MV-4-11 (cell line): ENCODE data around the gene CD28.

Experiments
- DNase-seq: peaks from one replicate; lab custom pipeline; 2025; lab: John Stamatoyannopoulos, UW

The CD28 gene

DNA sequence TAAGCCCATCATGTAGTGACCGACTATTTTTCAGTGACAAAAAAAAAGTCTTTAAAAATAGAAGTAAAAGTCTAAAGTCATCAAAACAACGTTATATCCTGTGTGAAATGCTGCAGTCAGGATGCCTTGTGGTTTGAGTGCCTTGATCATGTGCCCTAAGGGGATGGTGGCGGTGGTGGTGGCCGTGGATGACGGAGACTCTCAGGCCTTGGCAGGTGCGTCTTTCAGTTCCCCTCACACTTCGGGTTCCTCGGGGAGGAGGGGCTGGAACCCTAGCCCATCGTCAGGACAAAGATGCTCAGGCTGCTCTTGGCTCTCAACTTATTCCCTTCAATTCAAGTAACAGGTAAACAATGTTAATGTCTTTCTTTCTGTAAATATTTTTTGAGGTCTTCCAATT lies at the start of gene CD28:
CD28 (plus strand) TSS at position 237 of the 400 bp plus-strand sequence; CDS start at position 295, 58 bp downstream.
- DNase-seq = peak; percentile 85

DNA sequence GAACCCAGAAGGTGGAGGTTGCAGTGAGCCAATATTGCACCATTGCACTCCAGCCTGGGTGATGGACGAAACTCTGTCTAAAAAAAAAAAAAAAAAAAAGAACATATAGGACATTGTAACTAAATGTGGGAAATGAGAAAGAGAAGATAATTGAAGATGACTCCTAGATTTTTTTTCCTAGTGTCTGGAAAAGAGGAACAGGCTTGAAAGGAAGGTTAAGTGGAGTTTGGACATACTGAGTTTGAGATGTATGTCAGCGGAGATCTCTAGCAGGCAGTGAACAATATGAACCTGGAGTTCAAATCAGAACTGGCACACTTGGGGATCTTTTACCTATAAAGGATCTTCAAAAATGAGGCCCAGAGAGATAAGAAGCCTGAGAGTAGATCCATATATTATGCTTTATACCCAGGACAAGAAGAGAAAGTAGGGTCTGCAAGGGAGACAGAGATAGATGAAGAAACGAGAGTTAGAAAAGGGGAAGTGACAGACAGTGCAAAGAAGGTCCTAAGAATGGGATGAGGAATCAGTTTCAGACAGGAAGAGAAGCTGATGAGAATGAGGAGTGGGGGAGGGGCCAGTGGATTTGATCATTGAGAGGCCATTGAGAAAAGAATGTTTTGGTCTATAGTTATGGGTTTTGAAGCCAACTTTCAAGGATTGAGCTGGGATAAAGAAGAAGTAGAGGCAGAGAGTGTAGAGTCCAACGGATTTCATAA lies 46.9 kb upstream of the CD28 start:
- peak; percentile 97 for DNase-seq

DNA sequence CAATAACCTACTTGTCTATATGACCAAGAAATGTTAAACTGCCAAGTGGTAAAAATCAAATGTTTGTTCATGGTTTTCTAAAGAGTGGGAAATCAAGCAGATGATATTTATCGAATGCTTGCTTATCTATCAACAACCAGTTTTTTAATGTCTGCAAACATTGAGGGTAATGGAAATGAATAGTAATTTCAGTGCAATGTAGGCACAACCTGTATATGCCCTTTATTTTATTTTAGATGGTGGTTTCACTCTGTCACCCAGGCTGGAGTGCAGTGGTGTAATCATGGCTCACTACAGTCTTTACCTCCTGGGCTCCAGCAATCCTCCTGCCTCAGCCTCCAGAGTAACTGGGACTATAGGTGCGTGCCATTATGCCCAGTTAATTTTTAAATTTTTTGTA lies 46.0 kb upstream of the CD28 start:
- DNase-seq = no peak

- no peak for DNase-seq
Observed at GRCh38 chr2:203661279-203661908, 45.0 kb upstream of the CD28 start.

DNA sequence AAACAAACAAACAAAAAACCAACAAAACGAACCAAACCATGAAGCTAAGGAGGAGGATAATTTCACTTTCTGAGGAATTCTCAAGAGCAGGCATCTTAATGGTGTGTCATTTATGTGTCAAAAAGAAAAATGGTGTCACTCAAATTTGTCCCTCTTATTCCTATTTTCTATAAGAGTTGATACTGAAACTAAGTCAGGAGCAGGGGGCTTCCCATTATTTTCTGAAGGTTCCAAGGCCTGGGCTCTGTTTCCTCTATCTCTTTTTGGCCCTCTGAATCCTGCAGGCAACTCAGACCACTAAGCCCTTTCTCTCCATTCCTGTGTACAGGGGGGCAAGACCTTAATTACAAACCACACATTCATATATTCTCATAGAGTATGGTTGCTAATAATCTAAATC lies 44.0 kb upstream of the CD28 start:
- no peak for DNase-seq

- peak; percentile 29 for DNase-seq
Observed at GRCh38 chr2:203662951-203663350, 43.5 kb upstream of the CD28 start.

DNA sequence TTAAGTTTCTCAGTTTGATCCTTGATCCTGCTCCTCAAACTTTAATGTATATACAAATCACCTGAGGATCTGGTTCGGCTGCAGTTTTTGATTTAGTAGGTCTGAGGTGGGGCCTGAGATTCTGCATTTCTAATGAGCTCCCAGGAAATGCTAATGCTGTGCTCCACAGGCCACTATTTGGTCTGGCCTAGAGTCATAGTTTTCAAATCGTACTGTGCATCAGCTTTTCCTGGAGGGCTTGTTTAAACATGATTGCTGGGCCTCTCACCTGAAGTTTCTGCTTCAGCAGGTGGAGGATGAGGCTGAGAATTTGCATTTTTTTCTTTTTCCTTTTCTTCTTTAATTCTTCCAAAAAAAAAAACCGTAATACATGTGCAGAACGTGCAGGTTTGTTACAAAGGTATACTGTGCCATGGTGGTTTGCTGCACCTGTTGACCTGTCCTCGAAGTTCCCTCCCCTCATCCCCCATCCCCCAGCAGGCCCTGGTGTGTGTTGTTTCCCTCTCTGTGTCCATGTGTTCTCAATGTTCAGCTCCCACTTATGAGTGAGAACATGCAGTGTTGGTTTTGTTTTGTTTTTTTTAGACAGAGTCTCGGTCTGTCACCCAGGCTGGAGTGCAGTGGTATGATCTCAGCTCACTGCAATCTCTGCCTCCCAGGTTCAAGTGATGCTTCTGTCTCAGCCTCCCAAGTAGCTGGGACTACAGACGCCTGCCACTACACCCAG lies 42.2 kb upstream of the CD28 start:
- DNase-seq = no peak

- DNase-seq = no peak
Observed at GRCh38 chr2:203667838-203668237, 38.6 kb upstream of the CD28 start.

DNA sequence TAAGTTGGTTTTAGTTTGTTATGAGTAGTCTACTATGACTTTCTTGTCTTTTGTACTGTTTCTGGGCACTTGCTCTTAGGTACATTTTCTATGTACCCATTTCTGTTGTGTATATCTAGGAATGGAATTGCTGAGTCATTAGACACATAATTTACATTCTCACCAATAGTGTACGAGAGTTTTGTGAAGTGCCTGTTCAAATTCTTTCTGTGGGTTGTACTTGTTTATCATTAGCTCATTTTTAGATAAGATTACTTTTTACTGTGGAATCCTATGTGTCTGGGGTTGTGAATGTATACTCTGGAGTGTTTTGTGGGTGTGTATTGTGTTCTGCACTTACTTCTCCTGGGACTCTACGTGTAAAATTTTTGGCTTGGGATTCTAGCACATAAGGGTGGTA lies 36.6 kb upstream of the CD28 start:
- DNase-seq = no peak

- peak; percentile 91 for DNase-seq
Observed at GRCh38 chr2:203670939-203671338, 35.5 kb upstream of the CD28 start.

DNA sequence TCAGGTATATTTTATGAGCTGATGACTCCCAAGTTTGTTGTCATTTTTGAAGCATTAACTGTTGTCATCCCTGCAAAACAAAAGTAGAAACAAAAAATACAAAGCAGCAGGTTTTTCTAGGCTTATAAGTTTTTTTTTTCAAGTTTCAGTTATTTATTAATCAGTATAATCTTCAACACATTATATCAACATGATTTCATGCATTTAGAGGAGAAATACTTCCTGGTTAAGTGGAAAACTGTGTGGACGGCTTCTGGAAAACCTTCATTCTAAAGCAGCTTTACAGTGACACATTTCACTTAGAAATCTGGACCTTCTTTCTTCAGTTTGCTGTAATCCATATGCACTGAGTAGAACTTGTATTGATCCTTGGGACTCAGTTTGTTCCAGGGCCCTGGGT lies 34.6 kb upstream of the CD28 start:
- DNase-seq = no peak

DNA sequence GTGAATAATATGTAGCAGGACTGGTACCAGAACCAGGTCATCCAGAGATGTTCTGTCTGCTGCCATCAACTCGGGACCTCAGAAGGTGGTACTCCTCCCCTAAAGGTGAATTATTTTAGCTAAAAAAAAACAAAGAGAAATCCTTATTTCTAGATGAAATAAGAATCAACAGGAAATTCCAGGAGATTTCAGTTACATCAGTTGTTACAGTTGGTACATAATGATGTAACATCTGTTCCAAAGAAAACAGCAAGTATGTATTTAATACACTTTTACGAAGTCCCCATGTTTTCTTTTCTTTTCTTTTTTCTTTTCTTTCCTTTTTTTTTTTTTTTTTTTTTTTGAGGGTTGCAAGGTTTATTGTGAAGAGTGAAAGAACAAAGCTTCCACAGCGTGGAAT lies 33.6 kb upstream of the CD28 start:
- no peak for DNase-seq

DNA sequence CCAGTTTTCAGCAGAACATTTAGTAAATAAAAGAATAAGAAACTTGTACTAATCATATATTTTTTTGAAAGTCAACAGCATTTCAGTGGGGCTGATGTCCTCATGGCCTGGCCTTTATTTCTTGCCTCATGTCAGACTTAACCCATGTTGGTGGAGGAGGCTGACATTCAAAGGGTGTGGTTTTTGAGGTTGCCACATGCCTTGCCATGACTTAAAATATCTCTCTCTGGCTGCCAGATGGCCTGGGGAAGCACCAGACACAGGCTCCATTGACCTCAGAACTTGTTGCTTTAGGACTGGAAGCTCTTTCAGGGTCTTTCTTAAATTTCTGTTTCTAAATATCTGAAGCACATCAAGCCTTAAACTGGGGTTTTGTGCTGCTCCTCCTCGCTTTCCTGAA lies 32.5 kb upstream of the CD28 start:
- peak; percentile 98 for DNase-seq

DNA sequence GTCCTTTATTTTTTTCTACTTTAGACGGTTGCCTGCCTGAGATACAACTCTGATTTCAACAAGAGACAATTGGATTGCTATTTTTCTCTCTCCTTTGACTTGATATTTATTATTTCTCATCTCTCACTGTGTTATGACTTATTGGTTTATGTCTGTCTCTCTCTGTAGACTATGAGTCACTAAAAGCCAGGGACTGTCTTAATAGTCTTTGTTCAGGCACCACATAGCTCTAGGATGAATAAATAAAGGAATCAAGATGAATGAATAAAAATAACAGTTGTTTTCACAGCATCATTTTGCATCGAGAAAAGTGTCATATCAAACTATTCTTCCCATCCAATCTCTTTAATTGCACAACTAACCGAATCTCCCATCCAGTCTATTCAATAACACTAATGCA lies 31.4 kb upstream of the CD28 start:
- no peak for DNase-seq

DNA sequence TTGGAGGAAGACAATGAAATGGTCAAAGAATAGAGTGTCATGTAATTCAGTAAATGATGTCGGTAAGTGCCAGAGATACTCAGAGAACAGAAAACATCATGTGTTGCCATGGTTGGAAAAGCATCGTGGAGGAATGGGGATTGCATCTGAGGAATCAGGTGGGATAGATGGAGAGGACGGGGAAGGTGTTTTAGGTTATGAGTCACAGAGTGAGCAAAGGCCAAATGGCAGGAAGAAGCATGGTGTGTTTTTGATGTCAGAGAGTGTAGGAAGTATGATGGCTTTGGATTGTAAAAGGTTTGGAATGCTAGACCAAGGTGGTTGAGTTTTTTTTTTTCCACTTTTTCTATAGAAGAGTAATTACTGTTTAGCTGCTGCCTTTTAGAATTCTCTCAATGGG lies 27.5 kb upstream of the CD28 start:
- no peak for DNase-seq

DNA sequence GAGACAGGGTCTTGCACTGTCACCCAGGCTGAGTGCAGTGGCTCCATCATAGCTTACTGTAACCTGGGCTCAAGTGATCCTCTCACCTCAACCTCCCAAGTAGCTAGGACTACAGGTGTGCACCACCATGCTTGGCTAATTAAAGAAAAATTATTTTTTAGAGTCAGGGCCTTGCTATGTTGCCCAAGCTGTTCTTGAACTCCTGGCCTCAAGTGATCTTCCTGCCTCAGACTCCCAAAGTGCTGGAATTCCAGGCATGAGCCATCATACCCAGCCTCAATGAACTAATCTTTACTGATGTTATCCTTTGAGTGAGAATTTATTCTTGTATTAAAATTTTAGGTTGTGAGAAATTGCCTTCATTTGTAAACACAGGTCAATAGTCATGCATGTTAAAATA lies 27.0 kb upstream of the CD28 start:
- DNase-seq = no peak

DNA sequence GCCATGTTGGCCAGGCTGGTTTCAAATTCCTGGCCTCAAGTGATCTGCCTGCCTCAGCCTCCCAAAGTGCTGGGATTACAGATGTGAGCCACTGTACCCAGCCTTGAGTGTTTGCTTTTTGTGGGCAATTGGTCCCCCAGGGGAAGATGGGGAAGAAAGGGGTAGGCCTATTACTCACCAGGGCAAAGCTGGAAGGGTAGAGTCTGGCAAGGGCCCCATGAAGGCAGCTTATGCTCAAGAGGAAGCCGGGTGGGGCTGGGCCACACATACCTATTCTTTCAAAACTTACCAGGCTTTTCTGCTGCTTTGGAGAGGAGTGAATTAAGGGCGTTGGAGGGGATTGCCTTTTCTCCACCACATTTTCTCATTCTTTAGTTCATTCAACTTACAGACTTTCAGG lies 24.5 kb upstream of the CD28 start:
- DNase-seq = peak; percentile 30

DNA sequence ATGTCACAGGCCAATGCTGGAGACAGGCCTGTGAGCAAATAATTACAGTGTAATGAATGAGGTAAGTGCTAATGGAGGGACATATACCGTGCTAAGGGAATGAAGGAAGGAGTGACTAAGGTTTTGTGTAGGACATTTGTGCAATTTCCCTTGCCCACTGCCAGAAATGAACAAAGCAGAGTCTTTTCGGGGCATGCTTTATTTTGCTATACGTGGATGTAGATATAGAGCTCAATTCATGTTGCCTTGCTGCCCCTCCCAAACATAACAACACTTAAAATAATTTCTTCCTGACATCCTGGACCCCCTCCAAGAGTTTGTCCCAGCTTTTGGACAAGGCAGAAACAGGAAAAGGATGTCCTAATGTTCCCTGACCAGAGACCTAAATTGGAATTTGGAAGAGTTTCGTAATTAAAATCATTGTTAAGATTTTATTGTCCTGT lies 23.7 kb upstream of the CD28 start:
- no peak for DNase-seq

- no peak for DNase-seq
Observed at GRCh38 chr2:203683421-203683820, 23.0 kb upstream of the CD28 start.

DNA sequence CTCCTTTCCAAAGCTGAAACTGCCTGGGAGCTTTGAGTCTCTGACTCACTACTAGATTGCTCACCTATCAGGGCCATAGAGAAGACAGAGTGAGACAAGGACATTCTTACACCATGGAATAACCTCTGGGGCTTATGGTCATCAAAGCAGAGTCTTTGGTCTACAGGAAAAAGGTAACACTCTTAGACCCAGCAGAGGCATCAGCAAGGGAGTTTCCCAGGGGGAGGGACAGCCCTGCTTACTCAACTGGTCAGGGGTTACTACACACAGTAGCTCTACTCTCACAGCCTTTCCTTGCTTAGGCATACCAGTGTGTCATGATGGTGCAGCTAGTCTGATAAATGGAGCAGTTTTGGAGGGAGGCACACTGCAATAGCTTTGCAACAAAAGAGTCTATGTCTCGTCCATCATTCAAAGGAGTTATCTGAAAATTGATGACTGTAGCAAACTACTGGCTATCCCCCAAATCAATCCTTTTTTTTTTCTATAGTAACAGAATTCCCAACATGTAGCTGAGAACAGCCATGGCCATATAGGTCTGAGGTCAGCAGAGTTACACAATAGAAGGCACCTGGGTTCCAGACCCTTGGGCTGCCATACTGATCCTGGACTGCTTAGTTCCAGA lies 22.4 kb upstream of the CD28 start:
- no peak for DNase-seq

DNA sequence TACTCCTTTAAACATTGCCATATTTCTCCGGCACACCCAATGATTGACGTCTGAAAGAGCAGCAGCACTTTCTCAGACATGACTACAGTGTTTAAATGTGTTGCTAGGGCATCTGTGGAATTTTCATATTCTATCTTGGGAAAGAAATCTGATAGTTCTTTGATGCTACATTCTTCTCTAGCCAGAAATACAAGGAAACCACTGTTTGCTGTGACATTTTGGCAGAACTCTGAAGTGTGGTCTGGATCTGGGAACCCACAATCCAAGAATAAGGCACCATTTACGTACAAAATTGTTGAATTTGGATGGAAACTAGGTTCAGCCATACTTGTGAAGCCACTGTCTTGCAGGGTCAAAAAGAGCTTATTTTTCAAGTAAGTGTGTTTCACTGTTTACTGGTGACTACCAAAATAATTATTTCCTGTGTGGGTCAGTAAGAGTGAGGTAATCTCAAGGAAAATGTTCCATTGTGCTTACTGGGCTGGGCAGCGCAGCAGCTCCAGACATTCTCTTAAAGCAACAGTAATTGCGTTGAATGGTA lies 21.3 kb upstream of the CD28 start:
- peak; percentile 8 for DNase-seq

DNA sequence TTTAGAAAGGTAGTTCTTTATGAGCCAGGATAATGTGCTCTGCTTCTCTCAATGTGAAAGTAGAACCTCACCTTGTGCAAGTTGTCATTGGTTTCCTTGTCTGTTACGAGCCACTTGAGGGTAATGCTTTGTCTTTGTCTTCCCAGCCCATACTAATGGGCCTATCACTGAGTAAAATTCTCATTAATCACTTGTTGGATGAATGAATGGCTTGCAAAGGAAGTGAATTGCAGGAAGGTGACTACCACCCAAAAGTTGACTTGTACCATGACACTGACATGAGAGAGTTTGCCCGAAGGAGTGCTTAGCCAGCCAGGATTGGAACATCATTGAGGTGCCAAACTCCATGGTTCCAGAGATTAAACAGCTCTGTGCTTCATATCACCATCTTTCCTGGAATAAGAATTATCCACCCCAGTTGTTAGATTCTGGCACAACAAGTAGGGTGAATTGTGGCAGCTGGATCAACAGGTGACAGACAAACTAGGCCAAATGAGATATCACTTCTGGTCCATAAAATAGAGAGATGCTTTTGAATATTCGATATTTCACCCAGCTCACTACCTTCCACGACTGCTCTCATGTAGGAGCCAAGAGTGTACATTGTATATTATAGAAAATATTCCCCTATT lies 20.5 kb upstream of the CD28 start:
- no peak for DNase-seq
